GM18867 (cell line): ENCODE results near the gene PRDX1.
"Not testable (repeated sequence)": the region's sequence is repeated elsewhere in the genome, so short reads cannot be mapped to it uniquely, and the experiment has no call there.

Experiments
- ATAC-seq: cut with Tn5 transposase; IDR thresholded peaks from one replicate; pipeline ENCODE4 v1.9.1; 2021; ENCODE audit warnings: mild to moderate bottlenecking, moderate library complexity; ENCODE audit not compliant: unreplicated experiment

Gene PRDX1

GRCh38 chr1:45536886-45537285 is 15.2 kb upstream of the PRDX1 start:
- ATAC-seq = no peak

- ATAC-seq = no peak
Observed at GRCh38 chr1:45535988-45536766, 14.5 kb upstream of the PRDX1 start.

DNA sequence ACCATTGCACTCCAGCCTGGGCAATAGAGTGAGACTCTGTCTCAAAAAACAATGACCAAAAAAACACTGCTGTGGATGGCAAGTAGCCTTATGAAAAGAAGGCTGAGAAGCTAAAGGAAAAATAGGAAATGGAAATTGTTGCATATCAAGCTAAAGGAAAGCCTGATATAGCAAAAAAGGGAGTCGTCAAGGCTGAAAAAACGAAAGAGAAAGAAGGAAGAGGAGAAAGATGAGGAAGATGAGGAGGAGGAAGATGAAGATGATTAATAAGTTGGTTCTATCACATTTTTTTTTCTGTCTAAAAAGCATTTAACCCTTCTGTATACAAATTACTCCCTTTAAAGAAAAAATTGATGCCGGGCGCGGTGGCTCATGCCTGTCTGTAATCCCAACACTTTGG is 10.2 kb upstream of the PRDX1 start:
- no peak for ATAC-seq

GRCh38 chr1:45530632-45531135 is 9.0 kb upstream of the PRDX1 start:
- no peak for ATAC-seq

DNA sequence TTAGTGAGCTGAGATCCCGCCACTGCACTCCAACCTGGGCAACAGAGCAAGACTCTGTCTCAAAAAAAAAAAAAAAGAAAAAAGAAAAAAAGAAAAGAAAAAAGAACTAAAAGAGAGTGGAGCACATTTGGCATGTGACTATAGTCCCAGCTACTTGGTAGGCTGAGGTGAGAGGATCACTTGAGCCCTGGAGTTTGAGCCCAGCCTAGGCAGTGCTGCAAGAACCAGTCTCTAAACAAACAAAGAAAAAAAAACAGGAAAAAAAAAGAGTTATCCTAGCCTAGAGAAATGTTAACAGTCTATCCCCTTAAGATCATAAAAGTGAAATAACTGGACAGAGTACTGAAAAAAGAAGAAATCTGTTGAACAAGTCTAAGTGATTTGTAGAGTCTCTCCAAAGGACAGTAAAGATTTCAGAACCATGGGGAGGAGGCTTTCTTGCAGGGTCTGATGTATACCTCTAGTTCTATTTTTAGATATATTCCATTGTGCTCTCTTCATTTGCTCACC is 4.5 kb upstream of the PRDX1 start:
- no peak for ATAC-seq

GRCh38 chr1:45523975-45524374 is 2.3 kb upstream of the PRDX1 start:
- ATAC-seq = not testable (repeated sequence)

GRCh38 chr1:45523516-45523915 is 1.8 kb upstream of the PRDX1 start:
- ATAC-seq = not testable (repeated sequence)

DNA sequence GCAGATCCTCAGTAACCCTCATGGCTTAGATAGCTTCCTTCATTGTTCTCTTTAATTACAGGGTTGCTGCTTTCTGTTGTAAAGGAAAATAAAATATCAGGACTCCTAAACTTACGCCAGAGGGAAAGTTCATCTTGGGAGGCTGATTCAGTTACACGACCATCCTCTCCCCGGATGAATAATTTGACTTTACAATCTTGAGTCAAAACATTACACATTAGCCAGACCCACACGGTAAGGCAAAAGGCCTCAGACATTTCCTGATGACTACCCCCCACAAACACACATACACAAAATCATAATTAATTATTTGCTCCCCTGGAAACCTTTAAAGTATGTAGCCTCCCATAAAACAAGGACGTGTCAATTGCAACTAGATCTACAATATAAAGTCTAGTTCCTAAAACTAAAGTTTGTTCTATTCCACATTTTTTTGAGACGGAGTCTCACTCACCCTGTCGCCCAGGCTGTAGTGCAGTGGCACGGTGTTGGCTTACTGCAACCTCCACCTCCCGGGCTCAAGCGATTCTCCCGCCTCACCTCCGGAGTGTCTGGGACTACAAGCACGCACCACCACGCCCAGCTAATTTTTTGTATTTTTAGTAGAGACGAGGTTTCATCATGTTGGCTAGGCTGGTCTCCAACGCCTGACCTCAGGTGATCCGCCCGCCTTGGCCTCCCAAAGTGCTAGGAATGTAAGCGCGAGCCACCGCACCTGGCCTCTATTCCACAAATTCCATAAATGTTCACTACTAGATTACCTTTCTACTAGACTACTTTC is 830 bp upstream of the PRDX1 start:
- no peak for ATAC-seq

- ATAC-seq = not testable (repeated sequence)
Observed at GRCh38 chr1:45519774-45520173, 1.9 kb downstream of the PRDX1 start.

GRCh38 chr1:45518910-45519309 is 2.8 kb downstream of the PRDX1 start:
- no peak for ATAC-seq

GRCh38 chr1:45518366-45518765 is 3.3 kb downstream of the PRDX1 start:
- not testable (repeated sequence) for ATAC-seq

DNA sequence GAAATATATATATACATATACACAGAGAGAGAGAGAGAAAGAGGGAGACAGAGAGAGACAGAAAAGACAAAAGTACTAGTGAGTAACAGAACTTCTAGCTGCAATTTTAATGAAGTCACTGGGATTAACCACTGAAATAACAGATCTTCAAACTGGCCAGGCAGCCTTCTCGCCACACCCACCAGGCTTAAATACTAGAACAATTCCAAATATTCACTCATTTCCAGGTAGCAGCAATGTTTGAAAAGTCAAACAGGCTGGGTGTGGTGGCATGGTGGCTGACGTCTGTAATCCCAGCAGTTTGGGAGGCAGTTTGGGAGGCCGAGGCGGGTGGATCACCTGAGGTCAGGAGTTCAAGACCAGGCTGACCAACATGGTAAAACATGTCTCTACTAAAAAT is 5.2 kb downstream of the PRDX1 start:
- ATAC-seq = no peak

DNA sequence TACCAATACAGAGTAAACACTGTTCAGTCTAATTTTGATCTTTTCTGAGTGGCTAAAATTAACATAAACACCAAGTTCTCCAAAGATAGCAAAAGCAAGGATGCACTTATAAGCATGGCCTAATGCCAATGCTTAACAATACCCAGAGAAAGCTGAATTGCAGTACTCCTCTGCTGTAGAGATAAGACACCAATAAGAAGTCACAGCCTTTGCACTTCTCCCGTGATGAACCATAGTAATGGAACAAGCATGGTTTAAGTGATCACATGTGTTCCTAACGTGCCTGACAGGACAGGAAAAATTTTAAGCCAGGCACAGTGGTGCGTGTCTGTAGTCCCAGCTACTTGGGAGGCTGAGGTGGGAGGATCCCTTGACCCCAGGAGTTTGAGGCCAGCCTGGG is 5.6 kb downstream of the PRDX1 start:
- no peak for ATAC-seq

- not testable (repeated sequence) for ATAC-seq
Observed at GRCh38 chr1:45513532-45514260, 8.0 kb downstream of the PRDX1 start.

DNA sequence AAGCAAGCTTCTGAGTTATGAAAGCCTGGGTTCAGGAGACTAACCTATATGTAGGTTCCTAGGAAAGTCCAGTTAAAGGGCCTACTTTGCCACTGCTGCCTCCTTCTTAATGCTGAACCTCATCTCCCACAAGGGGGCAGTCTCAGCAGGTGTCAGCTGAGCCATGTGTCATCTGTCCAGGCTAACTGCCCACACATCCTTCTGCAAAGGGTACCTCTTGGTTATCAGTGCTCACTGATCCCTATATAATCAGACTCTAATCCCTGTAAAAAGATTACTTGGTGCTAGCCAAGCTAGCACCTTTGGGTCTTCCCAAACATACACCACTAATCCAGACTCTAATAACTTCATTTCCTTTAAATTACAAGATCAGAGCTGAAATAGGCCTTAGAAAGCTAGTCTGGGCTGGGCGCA is 9.0 kb downstream of the PRDX1 start:
- no peak for ATAC-seq

DNA sequence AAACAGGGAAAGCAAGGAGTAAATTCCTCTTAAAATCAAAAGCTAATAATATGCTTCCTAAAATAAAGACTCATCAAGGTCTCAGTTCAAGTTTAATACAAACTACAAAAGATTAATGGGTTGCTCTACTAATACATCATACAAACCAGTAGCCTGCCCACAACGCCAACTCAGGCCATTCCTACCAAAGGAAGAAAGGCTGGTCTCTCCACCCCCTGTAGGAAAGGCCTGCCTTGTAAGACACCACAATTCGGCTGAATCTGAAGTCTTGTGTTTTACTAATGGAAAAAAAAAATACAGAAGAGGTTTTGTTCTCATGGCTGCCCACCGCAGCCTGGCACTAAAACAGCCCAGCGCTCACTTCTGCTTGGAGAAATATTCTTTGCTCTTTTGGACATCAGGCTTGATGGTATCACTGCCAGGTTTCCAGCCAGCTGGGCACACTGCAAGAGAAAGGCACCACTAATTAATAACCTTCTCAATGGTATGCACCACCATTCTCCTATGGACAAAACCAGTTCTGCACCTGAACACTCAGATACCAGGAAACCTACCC is 10.6 kb downstream of the PRDX1 start:
- no peak for ATAC-seq

DNA sequence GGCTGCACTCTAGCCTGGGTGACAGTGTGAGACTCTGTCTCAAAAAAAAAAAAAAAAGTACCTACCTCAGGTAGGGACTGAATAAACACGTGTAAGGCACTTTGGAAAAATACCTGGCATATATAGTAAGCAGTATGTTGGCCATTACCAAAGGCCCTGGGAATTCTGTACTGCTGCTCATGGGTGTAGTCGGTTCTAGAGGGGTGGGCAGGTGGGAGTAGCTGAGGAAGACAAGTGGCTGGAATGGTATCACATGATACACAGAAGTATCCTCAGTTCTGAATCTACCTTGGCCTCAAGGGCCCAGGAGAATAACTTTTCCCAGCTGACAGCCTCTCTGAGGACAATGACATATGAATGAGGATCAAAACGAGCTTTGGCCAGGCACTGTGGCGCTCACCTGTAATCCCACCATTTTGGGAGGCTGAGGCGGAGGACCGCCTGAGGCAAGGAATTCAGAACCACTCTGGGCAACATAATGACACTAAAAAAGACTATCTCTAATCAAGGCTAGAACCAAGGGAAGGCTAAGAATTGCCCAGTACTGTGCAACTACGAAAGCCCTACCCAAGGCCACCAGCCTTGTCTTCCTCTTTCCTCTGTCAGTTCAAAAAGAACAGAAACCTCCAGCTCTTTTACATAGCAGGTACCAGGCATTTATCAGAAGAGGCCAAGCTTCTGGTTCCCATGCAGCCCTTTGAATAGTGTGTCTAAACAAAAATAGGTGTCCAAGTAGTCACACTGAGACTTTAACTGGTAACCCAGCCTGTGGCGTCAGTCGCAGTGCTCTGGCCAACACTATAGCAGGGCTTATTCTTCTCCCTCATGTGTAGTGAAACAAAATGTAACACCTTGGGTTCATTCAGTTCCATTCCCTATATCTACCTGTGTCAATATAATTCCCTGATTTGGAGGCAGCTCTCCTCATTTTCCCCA is 11.4 kb downstream of the PRDX1 start:
- ATAC-seq = no peak

- ATAC-seq = no peak
Observed at GRCh38 chr1:45508295-45509151, 13.2 kb downstream of the PRDX1 start.

- ATAC-seq = no peak
Observed at GRCh38 chr1:45507893-45508292, 13.8 kb downstream of the PRDX1 start.
